Activated T-cell treated with anti-CD3 and anti-CD28 coated beads for 1 hour (primary cell): Measurements from ENCODE around the gene CTNNB1.
A peak's percentile ranks its signal among the peaks of the same experiment; 100 is the strongest.

Experiments used
- DNase-seq: peaks from one replicate; pipeline ENCODE4 v3.0.0-alpha.2; 2020; ENCODE audit warnings: low read depth

The CTNNB1 gene

DNA sequence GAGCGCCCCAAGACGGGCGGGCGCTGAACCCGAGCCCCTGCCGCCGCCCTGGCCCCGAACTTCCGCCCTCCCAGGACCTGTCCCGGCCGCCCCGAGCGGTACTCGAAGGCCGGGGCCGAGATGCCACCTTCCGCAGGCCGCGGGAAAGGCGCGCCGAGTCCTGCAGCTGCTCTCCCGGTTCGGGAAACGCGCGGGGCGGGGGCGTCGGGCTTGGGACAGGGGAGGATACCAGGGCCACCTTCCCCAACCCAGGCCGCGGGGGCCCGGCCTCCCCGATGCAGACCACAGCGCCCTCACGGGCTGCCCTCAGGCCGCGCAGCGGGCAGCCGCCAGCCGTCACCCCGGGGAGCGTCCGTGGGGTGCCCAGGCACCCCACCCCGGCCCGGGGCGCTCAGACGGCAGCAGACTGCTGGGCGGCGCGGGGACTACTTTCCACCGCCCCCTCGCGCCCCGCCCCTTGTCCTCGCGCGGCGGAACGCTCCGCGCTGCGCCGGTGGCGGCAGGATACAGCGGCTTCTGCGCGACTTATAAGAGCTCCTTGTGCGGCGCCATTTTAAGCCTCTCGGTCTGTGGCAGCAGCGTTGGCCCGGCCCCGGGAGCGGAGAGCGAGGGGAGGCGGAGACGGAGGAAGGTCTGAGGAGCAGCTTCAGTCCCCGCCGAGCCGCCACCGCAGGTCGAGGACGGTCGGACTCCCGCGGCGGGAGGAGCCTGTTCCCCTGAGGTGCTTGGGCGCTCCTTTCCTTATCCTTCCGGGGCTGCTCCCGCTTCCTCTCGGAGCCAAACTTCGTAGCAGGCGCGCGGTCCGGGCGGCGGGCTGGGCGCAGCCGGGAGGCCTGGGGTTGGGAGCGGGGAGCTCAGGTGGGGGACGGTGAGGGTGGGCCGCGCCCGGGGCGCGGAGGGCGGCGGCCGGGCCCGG is at the start of gene CTNNB1:
Gene CTNNB1, plus strand, starts transcription at position 556 of the 916 bp plus-strand sequence. CDS start 24,564 bp downstream, outside the sequence.
- DNase-seq: peak; percentile 91

- DNase-seq: no peak
Measured at GRCh38 chr3:41155834-41156233, 43.5 kb upstream of the CTNNB1 start.

GRCh38 chr3:41158947-41159346 is 40.4 kb upstream of the CTNNB1 start:
- DNase-seq: no peak

DNA sequence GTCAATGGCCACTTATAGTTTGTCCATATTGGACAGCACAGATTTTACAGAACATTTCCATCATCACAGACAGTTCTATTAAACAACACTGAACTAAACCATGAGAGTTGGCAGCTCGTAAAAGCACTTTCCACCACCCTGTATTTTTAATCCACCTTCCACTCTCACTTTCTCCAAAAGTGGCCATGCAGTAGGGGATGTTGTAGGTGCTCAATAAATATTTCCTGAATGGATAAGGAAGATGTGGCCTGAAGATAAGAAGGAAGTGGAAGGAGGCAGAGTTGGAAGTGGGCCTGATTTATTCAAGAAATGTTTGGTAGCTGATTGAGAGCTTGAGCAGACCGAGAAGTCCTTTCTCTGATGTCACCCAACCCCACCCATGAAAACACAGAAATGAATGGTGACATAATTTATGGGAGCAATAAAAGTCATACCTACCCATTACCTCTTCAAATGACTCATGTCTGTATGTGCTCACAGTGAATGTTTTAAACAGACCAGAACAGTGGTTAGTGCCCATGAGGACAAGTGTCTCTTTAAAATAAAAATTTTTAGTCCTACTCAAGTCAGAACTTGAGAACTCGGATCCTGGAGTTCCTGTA is 39.6 kb upstream of the CTNNB1 start:
- no peak for DNase-seq

DNA sequence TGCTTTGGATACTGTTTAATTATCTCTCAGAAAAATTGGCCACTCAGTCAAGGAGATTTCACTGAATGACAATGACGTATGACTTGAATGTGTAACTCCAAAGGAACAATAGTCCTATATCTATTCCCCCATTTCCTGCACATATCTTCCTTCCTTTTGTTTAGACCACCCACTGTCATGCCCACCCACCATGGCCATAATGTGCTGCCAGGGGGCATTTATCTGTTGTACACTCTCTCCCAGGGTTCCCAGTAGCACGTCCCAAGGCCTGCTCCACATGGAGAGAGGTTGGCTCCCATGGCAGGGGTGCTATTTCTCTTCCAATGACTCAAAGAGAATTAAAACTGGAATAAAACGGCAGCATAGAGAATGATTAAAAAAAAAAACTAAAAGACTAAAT is 36.8 kb upstream of the CTNNB1 start:
- DNase-seq: no peak

GRCh38 chr3:41163006-41163405 is 36.3 kb upstream of the CTNNB1 start:
- DNase-seq: no peak

DNA sequence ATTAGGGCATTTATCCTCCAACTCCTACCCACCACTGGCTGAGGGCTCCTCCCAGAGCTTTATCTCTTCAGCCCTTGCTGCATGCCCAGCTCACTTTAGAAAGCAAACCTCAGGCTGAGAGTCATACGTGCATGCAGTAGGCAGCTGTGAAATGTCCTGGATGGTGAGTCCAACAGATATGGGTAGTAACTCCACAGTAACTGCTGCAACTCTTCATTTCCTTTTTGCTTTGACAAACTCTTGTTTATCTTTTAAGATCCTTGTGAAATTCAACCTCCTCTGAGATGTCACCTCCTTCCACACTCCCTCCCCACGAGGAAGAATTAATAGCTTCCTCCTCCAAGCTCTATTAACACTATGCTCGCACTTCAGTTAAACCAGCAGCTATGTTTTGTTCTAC is 35.9 kb upstream of the CTNNB1 start:
- DNase-seq: no peak

DNA sequence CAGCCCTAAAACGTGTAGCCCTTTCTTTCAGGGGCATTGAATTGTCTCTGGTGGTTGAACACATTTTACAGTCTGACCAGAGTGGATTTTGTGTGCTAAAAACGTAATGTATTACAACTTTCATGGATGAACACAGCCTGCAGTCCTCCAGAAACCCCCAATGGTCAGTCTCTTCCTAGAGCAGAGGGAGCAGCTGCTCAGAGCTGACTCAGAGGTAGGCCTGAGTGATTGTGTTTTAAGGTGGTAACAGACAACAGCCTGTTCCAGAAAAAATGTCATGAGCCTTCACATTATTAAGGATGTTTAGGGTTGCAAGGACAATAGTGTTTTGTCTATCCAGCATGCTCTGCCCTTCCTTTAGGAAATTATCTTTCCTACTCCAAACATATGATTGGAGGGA is 34.5 kb upstream of the CTNNB1 start:
- no peak for DNase-seq

DNA sequence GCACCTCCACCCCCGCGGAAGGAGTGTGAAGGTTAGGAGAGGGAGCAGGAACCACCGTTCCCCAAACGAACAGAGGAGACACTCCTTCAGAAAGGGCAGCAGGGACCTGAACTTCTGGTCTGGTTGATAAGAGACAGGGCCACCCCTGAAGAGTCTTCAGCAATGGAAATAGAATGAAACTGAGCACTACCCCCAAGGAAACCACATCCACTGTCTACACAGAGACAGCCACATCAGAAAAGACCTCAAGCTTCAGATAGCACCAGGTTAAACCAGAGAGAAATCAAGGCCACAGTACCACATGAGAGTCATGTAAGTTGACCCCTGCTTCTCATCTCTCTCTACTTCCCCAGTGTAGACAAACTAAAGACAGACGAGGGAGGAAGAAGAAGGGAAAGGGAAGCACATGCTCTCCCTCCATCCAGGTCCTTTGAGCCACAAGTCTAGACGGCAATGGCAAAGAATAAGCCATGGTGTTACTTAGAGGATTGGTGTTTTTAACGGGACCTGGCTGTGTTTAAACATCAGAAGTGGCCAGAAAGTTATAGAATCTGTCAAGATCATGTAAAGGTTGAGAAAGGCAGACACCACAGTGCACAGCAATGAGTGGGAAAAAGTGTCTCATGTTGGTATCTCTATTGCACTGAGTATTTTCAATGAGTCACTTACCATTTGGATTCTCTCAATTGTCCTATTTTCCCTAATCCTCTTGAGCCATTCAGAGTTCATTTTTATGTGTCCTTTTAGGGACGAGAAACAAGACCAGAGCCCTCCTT is 31.4 kb upstream of the CTNNB1 start:
- DNase-seq: no peak

DNA sequence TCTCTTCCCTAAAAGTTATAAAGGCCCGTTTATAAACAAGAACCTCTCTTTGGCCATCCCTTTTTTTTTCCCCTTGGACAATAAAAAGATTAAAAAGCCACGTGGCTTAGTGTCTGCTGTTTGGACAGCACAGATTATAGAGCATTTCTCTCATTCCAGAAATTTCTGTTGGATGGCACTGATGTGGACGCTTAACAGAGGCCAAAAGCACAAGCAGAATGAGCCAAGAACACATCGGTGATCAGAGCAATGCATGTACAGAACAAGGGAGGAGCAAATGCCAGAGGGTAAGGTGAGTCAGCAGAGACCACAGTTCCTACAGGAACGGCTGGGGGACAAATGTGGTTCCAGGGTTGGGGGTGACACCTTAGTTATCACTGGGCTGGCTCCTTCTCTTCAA is 30.3 kb upstream of the CTNNB1 start:
- no peak for DNase-seq

DNA sequence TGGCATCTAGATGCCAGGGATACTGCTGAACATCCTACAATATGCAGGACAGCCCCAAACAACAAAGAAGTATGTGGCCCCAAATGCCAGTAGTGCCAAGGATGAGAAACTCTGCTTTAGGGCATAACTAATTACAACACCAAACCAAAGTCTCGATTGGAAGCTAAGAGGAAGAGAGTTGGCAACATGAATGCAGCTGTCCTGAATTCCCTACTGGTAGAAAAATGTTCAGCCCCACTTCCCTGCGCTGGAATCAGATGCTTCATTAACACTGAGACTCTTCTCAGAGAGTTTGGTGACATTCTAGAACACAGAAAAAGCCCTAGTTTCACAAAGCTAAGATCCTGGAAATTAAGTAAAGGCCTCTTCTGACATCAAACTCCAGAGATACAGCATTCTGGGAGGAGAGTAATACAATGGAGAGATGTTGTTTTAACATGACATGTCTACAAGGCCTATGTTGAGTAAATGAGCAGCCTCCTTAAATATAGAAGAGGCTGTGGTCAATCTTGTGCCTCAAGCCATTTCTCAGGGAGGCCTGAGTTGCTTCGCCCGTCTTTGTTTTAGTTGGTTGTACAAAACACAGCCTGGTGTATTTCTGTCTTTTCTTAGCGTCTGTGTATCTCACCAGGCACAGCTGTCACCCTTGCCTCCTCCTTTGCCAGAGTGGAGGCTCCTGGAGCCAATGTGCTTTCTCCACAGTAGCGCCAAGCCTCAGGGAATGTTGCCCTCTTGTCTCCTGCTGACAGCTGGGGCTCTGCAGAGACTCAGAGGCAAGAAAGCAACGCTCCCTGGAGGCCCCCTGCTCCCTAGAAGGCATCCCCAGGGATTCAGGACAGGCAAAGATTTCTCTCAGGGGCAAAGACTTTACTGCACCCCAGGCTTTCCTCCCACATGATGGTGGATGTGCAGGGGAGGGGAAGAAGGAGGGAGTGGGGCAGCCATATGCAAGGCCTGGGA is 25.1 kb upstream of the CTNNB1 start:
- DNase-seq: no peak

- DNase-seq: no peak
Measured at GRCh38 chr3:41175365-41175764, 23.9 kb upstream of the CTNNB1 start.

DNA sequence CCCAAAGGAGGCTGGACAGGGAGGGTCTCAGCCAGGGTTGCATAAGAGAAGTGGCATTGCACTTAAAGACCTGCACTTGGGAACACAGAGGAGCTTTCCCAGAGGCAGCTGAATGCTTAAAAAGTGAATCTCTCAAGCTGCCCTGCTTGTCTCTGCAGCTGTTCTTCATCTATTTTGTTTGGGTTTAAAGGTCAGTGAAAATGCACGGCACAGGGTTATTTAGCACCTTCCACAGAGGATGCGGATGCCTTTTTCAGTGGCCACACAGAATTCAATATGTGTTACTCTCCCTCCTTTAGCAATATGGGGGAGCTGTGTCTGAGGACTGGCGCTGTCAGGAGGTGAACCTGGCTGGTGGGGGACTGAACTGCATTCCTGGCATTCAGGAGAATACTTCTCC is 22.7 kb upstream of the CTNNB1 start:
- no peak for DNase-seq

DNA sequence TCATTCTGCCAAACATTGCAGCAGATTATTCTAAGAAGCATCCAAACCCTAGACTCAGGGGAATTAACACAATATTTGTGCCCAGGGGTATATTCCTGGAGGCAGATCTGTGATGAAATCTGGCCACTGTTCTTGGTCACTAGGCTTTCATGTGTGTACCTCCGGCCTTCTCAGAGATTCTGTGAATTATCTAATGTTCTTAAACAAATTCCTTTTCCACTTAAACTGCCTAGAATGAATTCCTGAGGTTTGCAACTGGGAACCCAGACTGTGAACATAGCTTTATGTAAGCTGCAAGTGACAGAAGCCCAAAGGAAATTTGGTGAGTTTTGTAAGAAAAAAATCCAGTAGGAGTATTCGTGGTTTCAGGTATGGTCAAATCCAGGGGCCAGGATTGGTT is 20.7 kb upstream of the CTNNB1 start:
- DNase-seq: no peak

- no peak for DNase-seq
Measured at GRCh38 chr3:41180396-41180795, 18.9 kb upstream of the CTNNB1 start.

GRCh38 chr3:41182504-41183059 is 16.7 kb upstream of the CTNNB1 start:
- no peak for DNase-seq

DNA sequence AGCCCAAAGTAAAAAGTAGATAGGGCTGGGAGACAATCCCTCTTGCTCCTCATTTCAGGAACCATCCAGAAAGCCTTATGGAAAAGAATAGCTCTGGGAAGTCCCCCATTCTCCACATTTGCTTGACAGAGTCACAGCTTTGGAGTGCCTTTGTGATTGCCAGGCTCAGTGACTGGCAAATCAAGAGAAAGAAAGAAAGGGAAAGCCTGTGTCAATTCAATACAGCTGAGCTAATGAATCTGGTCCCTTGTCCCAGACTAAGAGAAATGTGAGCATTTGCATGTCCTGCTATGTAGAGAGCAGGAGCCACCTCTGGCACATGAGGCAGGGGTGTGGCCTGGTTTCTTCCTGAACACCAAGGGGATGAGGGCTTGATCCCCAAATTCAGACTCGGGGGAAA is 14.9 kb upstream of the CTNNB1 start:
- DNase-seq: no peak

- no peak for DNase-seq
Measured at GRCh38 chr3:41186297-41186696, 13.0 kb upstream of the CTNNB1 start.

DNA sequence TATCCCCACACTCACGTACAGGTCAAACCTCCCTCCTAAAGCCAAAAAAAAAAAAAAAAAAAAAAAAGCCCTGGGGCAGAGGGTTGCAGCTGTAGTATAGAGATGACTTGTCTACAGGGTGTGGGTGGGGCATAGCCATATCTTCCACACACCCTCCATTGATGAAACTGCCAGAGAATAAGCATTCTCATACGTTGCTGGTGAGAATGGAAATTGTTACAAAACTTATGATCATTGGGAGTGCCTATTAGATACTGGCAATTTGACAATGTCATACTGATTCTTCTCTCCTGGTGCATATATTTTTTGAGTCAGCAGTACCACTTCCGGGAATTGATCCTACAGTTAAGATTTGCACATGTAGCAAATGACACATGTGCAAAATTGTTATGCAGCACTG is 11.0 kb upstream of the CTNNB1 start:
- DNase-seq: no peak

GRCh38 chr3:41190509-41191284 is 8.6 kb upstream of the CTNNB1 start:
- no peak for DNase-seq

DNA sequence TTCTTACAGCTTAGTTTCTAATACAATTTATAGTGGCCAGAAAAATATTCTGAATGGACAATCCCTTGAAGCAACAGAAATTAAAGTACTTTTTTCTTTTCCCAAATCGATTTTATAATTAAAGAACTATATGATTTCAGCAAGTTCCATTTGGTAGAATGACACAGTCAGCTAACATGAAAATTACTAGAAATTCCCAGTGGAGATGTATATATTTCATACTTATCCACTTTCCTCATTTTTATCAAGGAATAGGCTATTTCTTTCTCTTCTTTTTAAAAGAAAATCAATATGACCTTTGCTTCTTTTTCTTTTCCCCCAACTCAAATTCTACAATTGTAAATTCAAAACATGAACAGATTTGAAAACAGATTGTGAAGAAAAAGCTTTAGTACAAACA is 6.4 kb upstream of the CTNNB1 start:
- no peak for DNase-seq
